Erythroblast (primary cell): Measurements from ENCODE around the gene MRPL51.

Experiments
- GATA1 ChIP-seq: IDR thresholded peaks from 2 replicates; pipeline ENCODE4 v1.6.1; 2011; ENCODE audit warnings: low read depth, mild to moderate bottlenecking, control low read depth, low read length, moderate library complexity
- POLR2A ChIP-seq: IDR thresholded peaks from 2 replicates; pipeline ENCODE4 v1.6.1; 2011; ENCODE audit warnings: mild to moderate bottlenecking, low read length

- no peak for TF ChIP-seq POLR2A
- TF ChIP-seq GATA1, result no peak
Observed at GRCh38 chr12:6463216-6463615, 29.8 kb downstream of the MRPL51 start.
